ENCODE results near the gene RGPD3.
"Not testable (repeated sequence)": the region's sequence is repeated elsewhere in the genome, so short reads cannot be mapped to it uniquely, and the experiment has no call there.

RGPD3 gene

GRCh38 chr2:106467516-106467915, 697 bp downstream of the RGPD3 start:
- H3K4me3 ChIP-seq (replicated peaks; ENCODE audit: low read depth, low read length); H3K27me3 ChIP-seq (replicated peaks; ENCODE audit: control insufficient read depth, insufficient read depth, low read length); H3K36me3 ChIP-seq (ENCODE audit: control insufficient read depth, insufficient read depth, low read length); DNase-seq (ENCODE audit: extremely low read depth, insufficient read length): not testable (repeated sequence)

- TF ChIP-seq, protein P1, sequence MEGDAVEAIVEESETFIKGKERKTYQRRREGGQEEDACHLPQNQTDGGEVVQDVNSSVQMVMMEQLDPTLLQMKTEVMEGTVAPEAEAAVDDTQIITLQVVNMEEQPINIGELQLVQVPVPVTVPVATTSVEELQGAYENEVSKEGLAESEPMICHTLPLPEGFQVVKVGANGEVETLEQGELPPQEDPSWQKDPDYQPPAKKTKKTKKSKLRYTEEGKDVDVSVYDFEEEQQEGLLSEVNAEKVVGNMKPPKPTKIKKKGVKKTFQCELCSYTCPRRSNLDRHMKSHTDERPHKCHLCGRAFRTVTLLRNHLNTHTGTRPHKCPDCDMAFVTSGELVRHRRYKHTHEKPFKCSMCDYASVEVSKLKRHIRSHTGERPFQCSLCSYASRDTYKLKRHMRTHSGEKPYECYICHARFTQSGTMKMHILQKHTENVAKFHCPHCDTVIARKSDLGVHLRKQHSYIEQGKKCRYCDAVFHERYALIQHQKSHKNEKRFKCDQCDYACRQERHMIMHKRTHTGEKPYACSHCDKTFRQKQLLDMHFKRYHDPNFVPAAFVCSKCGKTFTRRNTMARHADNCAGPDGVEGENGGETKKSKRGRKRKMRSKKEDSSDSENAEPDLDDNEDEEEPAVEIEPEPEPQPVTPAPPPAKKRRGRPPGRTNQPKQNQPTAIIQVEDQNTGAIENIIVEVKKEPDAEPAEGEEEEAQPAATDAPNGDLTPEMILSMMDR (IDR thresholded peaks at IDR 0.05; ENCODE audit: insufficient read depth, low read length, poor library complexity, severe bottlenecking), result peak; percentile 23
- H3K27me3 ChIP-seq (replicated peaks; ENCODE audit: control insufficient read depth, insufficient read depth, low read length); DNase-seq (ENCODE audit: extremely low read depth, insufficient read length); H3K4me3 ChIP-seq (replicated peaks; ENCODE audit: low read depth, low read length); H3K36me3 ChIP-seq (ENCODE audit: control insufficient read depth, insufficient read depth, low read length): not testable (repeated sequence)
Observed at GRCh38 chr2:106461882-106462281, 6.3 kb downstream of the RGPD3 start.

DNA sequence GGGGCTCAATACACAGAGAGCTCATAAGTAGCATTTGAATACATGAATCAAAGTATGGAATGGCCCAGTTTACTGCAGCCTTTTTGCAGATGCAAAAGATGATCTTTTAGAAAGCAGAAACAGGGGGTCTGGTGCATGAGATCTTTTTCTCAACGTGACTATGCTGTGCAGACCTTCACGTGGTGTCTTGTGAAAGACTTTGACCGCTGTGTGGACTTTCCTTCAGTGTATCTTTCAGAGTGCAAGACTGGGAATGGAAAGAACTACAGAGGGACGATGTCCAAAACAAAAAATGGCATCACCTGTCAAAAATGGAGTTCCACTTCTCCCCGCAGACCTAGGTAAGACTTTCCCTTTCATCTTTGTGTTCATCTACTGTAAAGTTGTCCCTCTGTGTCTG, 77.5 kb downstream of the RGPD3 start:
- DNase-seq (ENCODE audit: extremely low read depth, insufficient read length); H3K27me3 ChIP-seq (replicated peaks; ENCODE audit: control insufficient read depth, insufficient read depth, low read length); H3K36me3 ChIP-seq (ENCODE audit: control insufficient read depth, insufficient read depth, low read length): not testable (repeated sequence)

GRCh38 chr2:106388814-106389410, 79.3 kb downstream of the RGPD3 start:
- not testable (repeated sequence) for H3K27me3 ChIP-seq (replicated peaks; ENCODE audit: control insufficient read depth, insufficient read depth, low read length); DNase-seq (ENCODE audit: extremely low read depth, insufficient read length); H3K4me3 ChIP-seq (replicated peaks; ENCODE audit: low read depth, low read length); H3K36me3 ChIP-seq (ENCODE audit: control insufficient read depth, insufficient read depth, low read length)

More for the DNA sequence above, 77.5 kb downstream of the RGPD3 start:
- H3K4me3 ChIP-seq (replicated peaks; ENCODE audit: low read depth, low read length), result not testable (repeated sequence)

DNA sequence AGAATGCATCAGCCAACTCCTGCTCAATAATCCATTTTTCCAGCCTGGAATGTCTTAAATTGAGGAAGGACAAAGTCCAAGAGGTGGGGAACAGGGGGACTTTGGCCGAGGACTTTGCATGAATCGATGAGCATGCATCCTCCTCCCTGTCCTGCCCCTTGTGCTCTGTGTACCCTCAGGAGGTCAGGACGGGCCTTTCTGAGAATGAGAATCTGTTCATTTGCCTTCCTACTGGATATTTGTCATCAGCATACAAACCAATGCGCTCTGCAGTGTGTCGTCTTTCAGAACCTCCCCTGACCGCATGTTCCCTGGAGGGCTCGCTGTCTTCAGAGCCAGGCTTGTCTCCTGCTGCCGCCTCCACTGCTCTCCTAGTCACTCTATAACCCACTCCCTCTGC, 83.7 kb downstream of the RGPD3 start:
- H3K27me3 ChIP-seq (replicated peaks; ENCODE audit: control insufficient read depth, insufficient read depth, low read length); DNase-seq (ENCODE audit: extremely low read depth, insufficient read length); H3K4me3 ChIP-seq (replicated peaks; ENCODE audit: low read depth, low read length); H3K36me3 ChIP-seq (ENCODE audit: control insufficient read depth, insufficient read depth, low read length): not testable (repeated sequence)

DNA sequence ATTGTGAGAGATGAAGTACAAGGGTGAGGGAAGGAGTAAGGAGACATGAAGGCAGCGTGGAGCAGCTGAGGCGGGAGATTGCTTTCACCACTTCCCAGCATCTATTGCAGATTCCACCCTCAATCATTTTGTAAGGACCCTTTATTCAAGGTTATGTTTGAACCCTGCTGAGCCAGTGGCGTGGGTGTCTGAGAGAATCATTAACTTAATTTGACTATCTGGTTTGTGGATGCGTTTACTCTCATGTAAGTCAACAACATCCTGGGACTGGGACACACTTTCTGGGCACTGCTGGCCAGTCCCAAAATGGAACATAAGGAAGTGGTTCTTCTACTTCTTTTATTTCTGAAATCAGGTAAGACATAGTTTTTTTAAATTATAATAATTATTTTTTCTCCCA, 86.3 kb downstream of the RGPD3 start:
- not testable (repeated sequence) for H3K4me3 ChIP-seq (replicated peaks; ENCODE audit: low read depth, low read length); DNase-seq (ENCODE audit: extremely low read depth, insufficient read length); H3K27me3 ChIP-seq (replicated peaks; ENCODE audit: control insufficient read depth, insufficient read depth, low read length); H3K36me3 ChIP-seq (ENCODE audit: control insufficient read depth, insufficient read depth, low read length)

- H3K36me3 ChIP-seq (ENCODE audit: control insufficient read depth, insufficient read depth, low read length); H3K4me3 ChIP-seq (replicated peaks; ENCODE audit: low read depth, low read length); H3K27me3 ChIP-seq (replicated peaks; ENCODE audit: control insufficient read depth, insufficient read depth, low read length); DNase-seq (ENCODE audit: extremely low read depth, insufficient read length): not testable (repeated sequence)
Observed at GRCh38 chr2:106379567-106379966, 88.6 kb downstream of the RGPD3 start.

- H3K27me3 ChIP-seq (replicated peaks; ENCODE audit: control insufficient read depth, insufficient read depth, low read length); H3K4me3 ChIP-seq (replicated peaks; ENCODE audit: low read depth, low read length); H3K36me3 ChIP-seq (ENCODE audit: control insufficient read depth, insufficient read depth, low read length); DNase-seq (ENCODE audit: extremely low read depth, insufficient read length): not testable (repeated sequence)
Observed at GRCh38 chr2:106369182-106369581, 99.0 kb downstream of the RGPD3 start.

GRCh38 chr2:106366204-106366885, 101.9 kb downstream of the RGPD3 start:
- H3K36me3 ChIP-seq (ENCODE audit: control insufficient read depth, insufficient read depth, low read length), result no peaks in the 10 kb centered on the region
- TF ChIP-seq, protein P1 (IDR thresholded peaks at IDR 0.05; ENCODE audit: insufficient read depth, low read length, poor library complexity, severe bottlenecking), result no peak
- DNase-seq (ENCODE audit: extremely low read depth, insufficient read length), result no peak
- H3K4me3 ChIP-seq (replicated peaks; ENCODE audit: low read depth, low read length), result no peak overlapping the region
- H3K27me3 ChIP-seq (replicated peaks; ENCODE audit: control insufficient read depth, insufficient read depth, low read length), result no peaks in the 10 kb centered on the region
